Ovary (tissue), 1 donor: ENCODE results near the gene SLC39A11.

Source experiments
- EP300 ChIP-seq: sonication (generic); formaldehyde crosslinking; IDR thresholded peaks from one replicate; pipeline ENCODE4 v1.6.1; 2017; ENCODE audit warnings: antibody characterized with exemption
- POLR2A ChIP-seq: fragments of 450-650 bp; IDR thresholded peaks from one replicate; pipeline ENCODE4 v1.6.1; 2017; ENCODE audit warnings: antibody characterized with exemption, mild to moderate bottlenecking, moderate library complexity

DNA sequence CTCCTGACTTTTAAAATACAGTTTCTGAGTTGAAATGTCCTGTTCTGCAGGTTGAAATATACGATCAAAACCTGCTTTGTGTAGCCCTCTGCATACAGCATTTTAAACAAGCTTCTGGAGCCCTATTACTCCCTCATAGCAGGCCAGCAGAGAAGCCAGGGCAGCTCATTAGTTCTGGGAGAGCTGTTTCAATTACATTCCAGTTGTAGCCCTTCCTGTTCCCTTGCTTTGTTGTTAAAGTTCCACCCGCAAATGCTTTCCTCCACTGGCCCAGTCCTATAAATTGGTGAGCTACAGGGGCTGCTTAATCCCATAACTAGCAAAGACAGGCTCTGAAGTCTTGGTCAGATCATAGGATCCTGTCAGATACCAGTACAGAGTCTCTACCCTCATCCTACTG is 162.5 kb downstream of the SLC39A11 start:
- TF ChIP-seq EP300: no peak
- TF ChIP-seq POLR2A: no peak
